GM18858 (cell line): ENCODE measurements around the gene RABGAP1L.

Experiments
- ATAC-seq: cut with Tn5 transposase; IDR thresholded peaks from one replicate; pipeline ENCODE4 v1.9.1; 2021; ENCODE audit not compliant: unreplicated experiment

RABGAP1L gene

GRCh38 chr1:174194461-174194860, 35.1 kb downstream of the RABGAP1L start:
- no peak for ATAC-seq

GRCh38 chr1:174197088-174197487, 37.8 kb downstream of the RABGAP1L start:
- no peak for ATAC-seq

GRCh38 chr1:174197547-174197946, 38.2 kb downstream of the RABGAP1L start:
- ATAC-seq = no peak

GRCh38 chr1:174198202-174198601, 38.9 kb downstream of the RABGAP1L start:
- no peak for ATAC-seq

GRCh38 chr1:174200746-174201145, 41.4 kb downstream of the RABGAP1L start:
- ATAC-seq = no peak

- no peak for ATAC-seq
Measured at GRCh38 chr1:174204697-174205308, 45.5 kb downstream of the RABGAP1L start.

- no peak for ATAC-seq
Measured at GRCh38 chr1:174206148-174206836, 47.0 kb downstream of the RABGAP1L start.

GRCh38 chr1:174209347-174210187, 50.2 kb downstream of the RABGAP1L start:
- peak; percentile 86 for ATAC-seq

GRCh38 chr1:174211486-174211885, 52.2 kb downstream of the RABGAP1L start:
- no peak for ATAC-seq

- ATAC-seq = no peak
Measured at GRCh38 chr1:174215766-174216165, 56.4 kb downstream of the RABGAP1L start.

- no peak for ATAC-seq
Measured at GRCh38 chr1:174217248-174217647, 57.9 kb downstream of the RABGAP1L start.

GRCh38 chr1:174217787-174218574, 58.7 kb downstream of the RABGAP1L start:
- no peak for ATAC-seq

GRCh38 chr1:174218983-174219382, 59.7 kb downstream of the RABGAP1L start:
- ATAC-seq = no peak

- no peak for ATAC-seq
Measured at GRCh38 chr1:174219606-174220370, 60.5 kb downstream of the RABGAP1L start.

GRCh38 chr1:174221681-174222080, 62.4 kb downstream of the RABGAP1L start:
- no peak for ATAC-seq

GRCh38 chr1:174222166-174222949, 63.0 kb downstream of the RABGAP1L start:
- ATAC-seq = no peak

- no peak for ATAC-seq
Measured at GRCh38 chr1:174224641-174225040, 65.3 kb downstream of the RABGAP1L start.

GRCh38 chr1:174225499-174226204, 66.3 kb downstream of the RABGAP1L start:
- ATAC-seq = peak; percentile 65

GRCh38 chr1:174230399-174230798, 71.1 kb downstream of the RABGAP1L start:
- ATAC-seq = no peak
